ENCODE measurements around the gene SHMT2. TPM values are rescaled to one million over a fixed set of nuclear protein-coding genes. Genes with fewer than 3 reads are reported as not detected.

The SHMT2 gene
- total and polyA plus RNA-seq, 9 of the 15 experiments (the other 6 are each of a cell fraction or from before 2014, with no cell fraction given) = 46.1 to 319 (median 115) TPM

DNA sequence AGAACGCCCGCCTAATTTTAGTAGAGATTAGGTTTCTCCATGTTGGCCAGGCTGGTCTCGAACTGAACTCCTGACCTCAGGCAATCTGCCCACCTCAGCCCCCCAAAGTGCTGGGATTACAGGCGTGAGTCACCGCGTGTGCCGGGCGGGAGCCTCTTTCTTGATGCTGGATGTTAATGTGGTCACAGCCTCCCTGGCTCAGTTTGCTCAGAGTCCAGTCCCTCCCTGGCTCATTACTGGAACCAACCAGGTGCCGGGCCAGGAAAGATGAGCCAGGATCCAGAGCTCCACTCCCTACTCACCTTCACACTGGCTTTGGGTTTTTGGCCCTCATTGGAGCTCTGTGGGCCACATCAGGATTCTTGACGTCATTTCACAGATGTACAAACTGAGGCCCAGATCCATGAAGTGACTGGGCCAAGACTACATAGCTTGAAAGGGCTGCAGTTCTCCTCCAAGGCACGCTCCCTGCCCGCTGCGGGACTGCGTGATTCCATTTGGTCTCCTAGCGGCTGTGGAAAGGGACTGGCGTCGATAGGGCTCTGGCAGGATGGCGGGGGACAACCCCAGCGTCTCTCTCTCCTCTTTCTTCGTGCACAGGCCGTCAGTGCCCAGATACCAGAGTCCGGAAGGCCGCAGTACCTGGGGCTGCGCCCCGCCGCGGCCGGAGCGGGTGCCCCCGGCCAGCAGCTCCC, 5.1 kb upstream of the SHMT2 start:
- Histone ChIP-seq H3K4me1 (replicated peaks in 1 of 2; ENCODE audit: control insufficient read depth in 2 of 2, insufficient read depth in 2 of 2, low read length in 2 of 2) (peaks cover 31 to 56% of the 10 kb centered on the region in 2 experiments), H3K27ac (ENCODE audit: extremely low read depth, low read depth, low read length) (no peak overlapping the region), H3K9ac (ENCODE audit: insufficient read depth in 1 of 2, low read depth in 2 of 2, low read length in 2 of 2) (no peak overlapping the region), H2AFZ (ENCODE audit: low read depth, low read length) (no peak overlapping the region), H3K4me3 (no peak overlapping the region), H3K36me3 (ENCODE audit: control insufficient read depth, insufficient read depth, low read length) (no peaks in the 10 kb centered on the region), H3K79me2 (ENCODE audit: control insufficient read depth, insufficient read depth, low read length) (peaks cover 3% of the 10 kb centered on the region; the same call in 2 of the 3 replicates), H3K9me3 (replicated peaks; ENCODE audit: control insufficient read depth, insufficient read depth, low read depth, low read length) (no peaks in the 10 kb centered on the region), H3K27me3 (ENCODE audit: control insufficient read depth in 2 of 2, insufficient read depth in 2 of 2, low read length in 2 of 2) (peaks cover 14 to 23% of the 10 kb centered on the region in 2 experiments; a peak in 4 of 5 replicates), H4K20me1 (replicated peaks; ENCODE audit: control insufficient read depth, insufficient read depth, low read length) (no peaks in the 10 kb centered on the region; the same call in 1 of the 2 replicates), H3K9me1 (ENCODE audit: control insufficient read depth, insufficient read depth, low read length) (no peaks in the 10 kb centered on the region), H3K4me2 (ENCODE audit: insufficient read depth, low read length) (no peak overlapping the region)
- DNase-seq (ENCODE audit: extremely low read depth in 1 of 4, low spot score in 3 of 4) (no peak), FAIRE-seq (no peak), ATAC-seq (no peak)
- ChIA-PET CTCF (ENCODE audit: low intra/inter-chr PET ratio) (no interaction called here), POLR2A (interaction anchor here (0.6 to 1.0 kb wide), 3 partner anchors 9 to 408 kb away, joined by 3 to 4 read pairs (median 3); partner anchors contain the start of gene B4GALNT1)
- intact Hi-C loops (cut with micrococcal nuclease) (no loop called here), in situ Hi-C loops (cut with MboI) (no loop called here)
- 79% methylated on average over 27 of the region's 30 CpGs for WGBS (ENCODE audit: insufficient coverage, low coverage, missing lambda C conversion rate)
- no TSS peak for BruUV-seq (replicated peaks)
- TF ChIP-seq TCF15 (CRISPR knock-in tag; IDR thresholded peaks at IDR 0.05) (no peak), ZNF561 (CRISPR knock-in tag; conservative IDR thresholded peaks at IDR 0.05) (no peak), LARP7 (IDR thresholded peaks at IDR 0.05) (no peak), TRIM28 (IDR thresholded peaks at IDR 0.05) (no peak), CBX1 (IDR thresholded peaks at IDR 0.05; ENCODE audit: low read depth) (no peak), SPI1 (IDR thresholded peaks at IDR 0.05; ENCODE audit: borderline replicate concordance, low read depth, low read length) (no peak), RB1 (IDR thresholded peaks at IDR 0.05; ENCODE audit: low read depth) (no peak)
- TF ChIP-seq, protein P1, sequence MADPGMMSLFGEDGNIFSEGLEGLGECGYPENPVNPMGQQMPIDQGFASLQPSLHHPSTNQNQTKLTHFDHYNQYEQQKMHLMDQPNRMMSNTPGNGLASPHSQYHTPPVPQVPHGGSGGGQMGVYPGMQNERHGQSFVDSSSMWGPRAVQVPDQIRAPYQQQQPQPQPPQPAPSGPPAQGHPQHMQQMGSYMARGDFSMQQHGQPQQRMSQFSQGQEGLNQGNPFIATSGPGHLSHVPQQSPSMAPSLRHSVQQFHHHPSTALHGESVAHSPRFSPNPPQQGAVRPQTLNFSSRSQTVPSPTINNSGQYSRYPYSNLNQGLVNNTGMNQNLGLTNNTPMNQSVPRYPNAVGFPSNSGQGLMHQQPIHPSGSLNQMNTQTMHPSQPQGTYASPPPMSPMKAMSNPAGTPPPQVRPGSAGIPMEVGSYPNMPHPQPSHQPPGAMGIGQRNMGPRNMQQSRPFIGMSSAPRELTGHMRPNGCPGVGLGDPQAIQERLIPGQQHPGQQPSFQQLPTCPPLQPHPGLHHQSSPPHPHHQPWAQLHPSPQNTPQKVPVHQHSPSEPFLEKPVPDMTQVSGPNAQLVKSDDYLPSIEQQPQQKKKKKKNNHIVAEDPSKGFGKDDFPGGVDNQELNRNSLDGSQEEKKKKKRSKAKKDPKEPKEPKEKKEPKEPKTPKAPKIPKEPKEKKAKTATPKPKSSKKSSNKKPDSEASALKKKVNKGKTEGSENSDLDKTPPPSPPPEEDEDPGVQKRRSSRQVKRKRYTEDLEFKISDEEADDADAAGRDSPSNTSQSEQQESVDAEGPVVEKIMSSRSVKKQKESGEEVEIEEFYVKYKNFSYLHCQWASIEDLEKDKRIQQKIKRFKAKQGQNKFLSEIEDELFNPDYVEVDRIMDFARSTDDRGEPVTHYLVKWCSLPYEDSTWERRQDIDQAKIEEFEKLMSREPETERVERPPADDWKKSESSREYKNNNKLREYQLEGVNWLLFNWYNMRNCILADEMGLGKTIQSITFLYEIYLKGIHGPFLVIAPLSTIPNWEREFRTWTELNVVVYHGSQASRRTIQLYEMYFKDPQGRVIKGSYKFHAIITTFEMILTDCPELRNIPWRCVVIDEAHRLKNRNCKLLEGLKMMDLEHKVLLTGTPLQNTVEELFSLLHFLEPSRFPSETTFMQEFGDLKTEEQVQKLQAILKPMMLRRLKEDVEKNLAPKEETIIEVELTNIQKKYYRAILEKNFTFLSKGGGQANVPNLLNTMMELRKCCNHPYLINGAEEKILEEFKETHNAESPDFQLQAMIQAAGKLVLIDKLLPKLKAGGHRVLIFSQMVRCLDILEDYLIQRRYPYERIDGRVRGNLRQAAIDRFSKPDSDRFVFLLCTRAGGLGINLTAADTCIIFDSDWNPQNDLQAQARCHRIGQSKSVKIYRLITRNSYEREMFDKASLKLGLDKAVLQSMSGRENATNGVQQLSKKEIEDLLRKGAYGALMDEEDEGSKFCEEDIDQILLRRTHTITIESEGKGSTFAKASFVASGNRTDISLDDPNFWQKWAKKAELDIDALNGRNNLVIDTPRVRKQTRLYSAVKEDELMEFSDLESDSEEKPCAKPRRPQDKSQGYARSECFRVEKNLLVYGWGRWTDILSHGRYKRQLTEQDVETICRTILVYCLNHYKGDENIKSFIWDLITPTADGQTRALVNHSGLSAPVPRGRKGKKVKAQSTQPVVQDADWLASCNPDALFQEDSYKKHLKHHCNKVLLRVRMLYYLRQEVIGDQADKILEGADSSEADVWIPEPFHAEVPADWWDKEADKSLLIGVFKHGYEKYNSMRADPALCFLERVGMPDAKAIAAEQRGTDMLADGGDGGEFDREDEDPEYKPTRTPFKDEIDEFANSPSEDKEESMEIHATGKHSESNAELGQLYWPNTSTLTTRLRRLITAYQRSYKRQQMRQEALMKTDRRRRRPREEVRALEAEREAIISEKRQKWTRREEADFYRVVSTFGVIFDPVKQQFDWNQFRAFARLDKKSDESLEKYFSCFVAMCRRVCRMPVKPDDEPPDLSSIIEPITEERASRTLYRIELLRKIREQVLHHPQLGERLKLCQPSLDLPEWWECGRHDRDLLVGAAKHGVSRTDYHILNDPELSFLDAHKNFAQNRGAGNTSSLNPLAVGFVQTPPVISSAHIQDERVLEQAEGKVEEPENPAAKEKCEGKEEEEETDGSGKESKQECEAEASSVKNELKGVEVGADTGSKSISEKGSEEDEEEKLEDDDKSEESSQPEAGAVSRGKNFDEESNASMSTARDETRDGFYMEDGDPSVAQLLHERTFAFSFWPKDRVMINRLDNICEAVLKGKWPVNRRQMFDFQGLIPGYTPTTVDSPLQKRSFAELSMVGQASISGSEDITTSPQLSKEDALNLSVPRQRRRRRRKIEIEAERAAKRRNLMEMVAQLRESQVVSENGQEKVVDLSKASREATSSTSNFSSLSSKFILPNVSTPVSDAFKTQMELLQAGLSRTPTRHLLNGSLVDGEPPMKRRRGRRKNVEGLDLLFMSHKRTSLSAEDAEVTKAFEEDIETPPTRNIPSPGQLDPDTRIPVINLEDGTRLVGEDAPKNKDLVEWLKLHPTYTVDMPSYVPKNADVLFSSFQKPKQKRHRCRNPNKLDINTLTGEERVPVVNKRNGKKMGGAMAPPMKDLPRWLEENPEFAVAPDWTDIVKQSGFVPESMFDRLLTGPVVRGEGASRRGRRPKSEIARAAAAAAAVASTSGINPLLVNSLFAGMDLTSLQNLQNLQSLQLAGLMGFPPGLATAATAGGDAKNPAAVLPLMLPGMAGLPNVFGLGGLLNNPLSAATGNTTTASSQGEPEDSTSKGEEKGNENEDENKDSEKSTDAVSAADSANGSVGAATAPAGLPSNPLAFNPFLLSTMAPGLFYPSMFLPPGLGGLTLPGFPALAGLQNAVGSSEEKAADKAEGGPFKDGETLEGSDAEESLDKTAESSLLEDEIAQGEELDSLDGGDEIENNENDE (IDR thresholded peaks at IDR 0.05; ENCODE audit: low read depth, low read length) = no peak
- TF ChIP-seq, protein P2, sequence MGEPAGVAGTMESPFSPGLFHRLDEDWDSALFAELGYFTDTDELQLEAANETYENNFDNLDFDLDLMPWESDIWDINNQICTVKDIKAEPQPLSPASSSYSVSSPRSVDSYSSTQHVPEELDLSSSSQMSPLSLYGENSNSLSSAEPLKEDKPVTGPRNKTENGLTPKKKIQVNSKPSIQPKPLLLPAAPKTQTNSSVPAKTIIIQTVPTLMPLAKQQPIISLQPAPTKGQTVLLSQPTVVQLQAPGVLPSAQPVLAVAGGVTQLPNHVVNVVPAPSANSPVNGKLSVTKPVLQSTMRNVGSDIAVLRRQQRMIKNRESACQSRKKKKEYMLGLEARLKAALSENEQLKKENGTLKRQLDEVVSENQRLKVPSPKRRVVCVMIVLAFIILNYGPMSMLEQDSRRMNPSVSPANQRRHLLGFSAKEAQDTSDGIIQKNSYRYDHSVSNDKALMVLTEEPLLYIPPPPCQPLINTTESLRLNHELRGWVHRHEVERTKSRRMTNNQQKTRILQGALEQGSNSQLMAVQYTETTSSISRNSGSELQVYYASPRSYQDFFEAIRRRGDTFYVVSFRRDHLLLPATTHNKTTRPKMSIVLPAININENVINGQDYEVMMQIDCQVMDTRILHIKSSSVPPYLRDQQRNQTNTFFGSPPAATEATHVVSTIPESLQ (CRISPR knock-in tag; IDR thresholded peaks at IDR 0.05) = no peak

Data from K562 (cell line).